GM23338 (cell line): ENCODE measurements around the gene UBE2Q2. TPM values are rescaled to one million over a fixed set of nuclear protein-coding genes. Genes with fewer than 3 reads are reported as not detected.

ENCODE experiments used
- ATAC-seq: fragments of 200-7000 bp; cut with Tn5 transposase; 3 replicates; pipeline ENCODE4 v1.9.1; 2020
- DNase-seq: peaks from one replicate; pipeline ENCODE4 v3.0.0-alpha.2; 2015; ENCODE audit warnings: low spot score
- H2AFZ ChIP-seq: fragments of 200-600 bp; sonication (generic); 2 replicates; pipeline ENCODE4 v1.8.0; 2016; ENCODE audit warnings: antibody characterized with exemption, mild to moderate bottlenecking, moderate library complexity
- H3F3A ChIP-seq: fragments of 200-600 bp; sonication (generic); replicated peaks from 2 replicates; pipeline ENCODE4 v1.8.0; 2017; ENCODE audit warnings: antibody characterized with exemption, mixed run types, low read depth
- H3K27ac ChIP-seq: fragments of 200-600 bp; sonication (generic); 2 replicates; pipeline ENCODE4 v1.6.1; 2016; ENCODE audit warnings: low read depth
- H3K27me3 ChIP-seq: fragments of 200-600 bp; sonication (generic); 2 replicates; pipeline ENCODE4 v1.8.0; 2016; ENCODE audit warnings: mild to moderate bottlenecking, mixed run types, moderate library complexity; ENCODE audit not compliant: insufficient read depth
- H3K36me3 ChIP-seq: fragments of 200-600 bp; sonication (generic); 2 replicates; pipeline ENCODE4 v1.8.0; 2016; ENCODE audit warnings: mild to moderate bottlenecking; ENCODE audit not compliant: insufficient read depth
- H3K4me1 ChIP-seq: fragments of 200-600 bp; sonication (generic); 2 replicates; pipeline ENCODE4 v1.8.0; 2016; ENCODE audit warnings: mild to moderate bottlenecking, moderate library complexity; ENCODE audit not compliant: insufficient read depth
- H3K4me2 ChIP-seq: fragments of 200-600 bp; sonication (generic); 2 replicates; pipeline ENCODE4 v1.7.1; 2017; ENCODE audit warnings: mixed run types
- H3K4me3 ChIP-seq: fragments of 200-600 bp; sonication (generic); 2 replicates; pipeline ENCODE4 v1.6.1; 2016; ENCODE audit warnings: mixed run types
- H3K79me2 ChIP-seq: fragments of 200-600 bp; sonication (generic); replicated peaks from 2 replicates; pipeline ENCODE4 v1.8.0; 2017; ENCODE audit warnings: mild to moderate bottlenecking; ENCODE audit not compliant: insufficient read depth
- H3K9me2 ChIP-seq: fragments of 200-600 bp; sonication (generic); 2 replicates; pipeline ENCODE4 v1.8.0; 2017; ENCODE audit not compliant: insufficient read depth
- H4K20me1 ChIP-seq: fragments of 200-600 bp; sonication (generic); replicated peaks from 2 replicates; pipeline ENCODE4 v1.8.0; 2017; ENCODE audit warnings: mild to moderate bottlenecking; ENCODE audit not compliant: insufficient read depth
- H3K27ac Mint-ChIP-seq: 2 replicates; pipeline ENCODE4 v1.8.0; 2020; ENCODE audit warnings: inconsistent platforms, mild to moderate bottlenecking, moderate library complexity, mixed read lengths
- H3K27me3 Mint-ChIP-seq: 3 replicates; pipeline ENCODE4 v1.8.0; 2022; ENCODE audit warnings: low read depth, mild to moderate bottlenecking, moderate library complexity, mixed read lengths, inconsistent platforms; ENCODE audit not compliant: insufficient read depth, poor library complexity
- H3K36me3 Mint-ChIP-seq: 3 replicates; pipeline ENCODE4 v1.8.0; 2021; ENCODE audit warnings: low read depth, mild to moderate bottlenecking, inconsistent platforms, moderate library complexity, mixed read lengths
- H3K4me1 Mint-ChIP-seq: 3 replicates; pipeline ENCODE4 v1.8.0; 2020; ENCODE audit warnings: mild to moderate bottlenecking, inconsistent platforms, mixed read lengths
- H3K4me3 Mint-ChIP-seq: 3 replicates; pipeline ENCODE4 v1.8.0; 2021; ENCODE audit warnings: moderate library complexity, mild to moderate bottlenecking, inconsistent platforms, mixed read lengths
- H3K9me3 Mint-ChIP-seq: 3 replicates; pipeline ENCODE4 v1.8.0; 2020; ENCODE audit warnings: moderate library complexity, mild to moderate bottlenecking, inconsistent platforms, mixed read lengths
- CREB1 ChIP-seq: fragments of 250-450 bp; sonication (Bioruptor Pico); IDR thresholded peaks from 2 replicates; pipeline ENCODE4 v1.5.0; 2020; ENCODE audit warnings: low read depth, mild to moderate bottlenecking, moderate library complexity
- EZH2 ChIP-seq: fragments of 200-600 bp; sonication (generic); IDR thresholded peaks from one replicate; pipeline ENCODE4 v1.8.0; 2017; ENCODE audit warnings: antibody characterized with exemption, mild to moderate bottlenecking, low read depth; ENCODE audit not compliant: unreplicated experiment
- EZH2phosphoT487 ChIP-seq: fragments of 200-600 bp; sonication (generic); IDR thresholded peaks from one replicate; pipeline ENCODE4 v1.8.1; 2018; ENCODE audit warnings: antibody characterized with exemption; ENCODE audit not compliant: unreplicated experiment
- JUNB ChIP-seq: IDR thresholded peaks from one replicate; pipeline ENCODE4 v1.6.1; 2016; ENCODE audit warnings: antibody characterized with exemption; ENCODE audit not compliant: unreplicated experiment
- NANOG ChIP-seq: IDR thresholded peaks from 2 replicates; pipeline ENCODE4 v1.6.1; 2016; ENCODE audit warnings: antibody characterized with exemption, borderline replicate concordance
- POLR2AphosphoS5 ChIP-seq: IDR thresholded peaks from 2 replicates; pipeline ENCODE4 v1.6.1; 2016; ENCODE audit warnings: antibody characterized with exemption, low read depth
- REST ChIP-seq: IDR thresholded peaks from one replicate; pipeline ENCODE4 v1.6.1; 2018; ENCODE audit warnings: antibody characterized with exemption; ENCODE audit not compliant: unreplicated experiment
- STAT1 ChIP-seq: IDR thresholded peaks from one replicate; pipeline ENCODE4 v1.6.1; 2016; ENCODE audit warnings: antibody characterized with exemption; ENCODE audit not compliant: unreplicated experiment
- ZNF114 ChIP-seq: fragments of 250-450 bp; sonication (Bioruptor Pico); IDR thresholded peaks from 2 replicates; pipeline ENCODE4 v1.5.0; 2020; ENCODE audit warnings: mild to moderate bottlenecking, moderate library complexity
- ZNF331 ChIP-seq: fragments of 250-450 bp; sonication (Bioruptor Pico); IDR thresholded peaks from 2 replicates; pipeline ENCODE4 v1.5.0; 2020; ENCODE audit warnings: low read depth, mild to moderate bottlenecking, moderate library complexity
- polyA plus RNA-seq: library from polyadenylated mRNA; unstranded; fragments of >200 nt; fragmentation: Nextera tagmentation; extraction: Ambion mirVana; gene quantifications from 2 replicates; pipeline ENCODE4 v1.2.1, GENCODE V29; 2016
- total RNA-seq: library from RNA; depleted of rRNA; stranded (reverse); fragments of >200 nt; shearing (Covaris generic); gene quantifications from 2 replicates; pipeline ENCODE4 v1.2.3, GENCODE V29; 2014
- TF ChIP-seq, protein P1 (sequence below), 2 experiments: fragments of 200-600 bp in 1 of 2; sonication (generic) in 1 of 2; conservative IDR thresholded peaks; 2 replicates each; pipeline versions ENCODE4 v1.5.1 to v1.6.1; 2016 to 2017; ENCODE audit warnings: antibody characterized with exemption in 2 of 2, low read depth in 2 of 2, mild to moderate bottlenecking in 2 of 2, moderate library complexity in 1 of 2

The UBE2Q2 gene
- total and polyA plus RNA-seq, 2 experiments from 2014 or later, result 23.7 to 29.3 TPM

DNA sequence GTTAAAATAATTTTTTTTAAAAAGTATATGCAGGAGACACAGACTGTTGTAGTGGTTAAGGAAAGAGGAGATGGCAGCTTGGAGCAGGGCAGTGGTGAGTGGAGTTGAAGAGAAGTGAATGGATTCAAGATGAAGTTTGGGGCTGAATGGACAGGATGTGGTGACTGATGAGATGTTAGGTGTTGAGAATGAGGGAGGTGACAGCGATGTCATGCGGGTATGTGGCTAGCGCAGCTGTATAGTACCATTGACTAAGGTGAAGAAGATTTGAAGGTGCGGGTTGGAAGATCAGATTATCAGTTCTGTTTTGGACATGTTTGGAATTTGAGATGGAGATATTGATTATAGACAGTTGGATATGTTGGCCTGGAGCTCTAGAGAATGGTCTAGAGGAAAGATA is 80.5 kb downstream of the UBE2Q2 start:
- H3K79me2 ChIP-seq, result peaks cover 67% of the 10 kb centered on the region
- no peak overlapping the region for H3K4me2 ChIP-seq
- H3K27me3 ChIP-seq, result no peaks in the 10 kb centered on the region
- no peak for TF ChIP-seq EZH2phosphoT487
- no peak for TF ChIP-seq REST
- TF ChIP-seq ZNF114 (CRISPR knock-in tag), result no peak
- no peak for TF ChIP-seq EZH2
- TF ChIP-seq CREB1, result no peak
- TF ChIP-seq ZNF331, result no peak
- no peak overlapping the region for H2AFZ ChIP-seq
- H3K27ac ChIP-seq, result no peak overlapping the region
- peaks cover 26% of the 10 kb centered on the region for H3K4me1 ChIP-seq
- Mint-ChIP-seq H3K27me3 (no peaks in the 10 kb centered on the region), H3K4me3 (no peak overlapping the region), H3K9me3 (no peaks in the 10 kb centered on the region), H3K36me3 (peaks cover 29% of the 10 kb centered on the region), H3K4me1 (peaks cover 37% of the 10 kb centered on the region), H3K27ac (no peak overlapping the region)
- H3K4me3 ChIP-seq, result no peak overlapping the region
- H3K36me3 ChIP-seq, result peaks cover 4% of the 10 kb centered on the region; the same call in 1 of the 2 replicates
- no peaks in the 10 kb centered on the region for H3K9me2 ChIP-seq
- DNase-seq (no peak), ATAC-seq (no peak)
- no peaks in the 10 kb centered on the region; the same call in 1 of the 2 replicates for H3F3A ChIP-seq
- H4K20me1 ChIP-seq, result peaks cover 33% of the 10 kb centered on the region

- Histone ChIP-seq H3K4me1 (peaks cover 26% of the 10 kb centered on the region), H3K9me2 (no peaks in the 10 kb centered on the region), H3K27ac (no peak overlapping the region), H3K36me3 (peaks cover 5% of the 10 kb centered on the region; the same call in 1 of the 2 replicates), H3K4me3 (no peak overlapping the region), H3K79me2 (peaks cover 62% of the 10 kb centered on the region), H3F3A (no peaks in the 10 kb centered on the region; the same call in 1 of the 2 replicates), H4K20me1 (peaks cover 29% of the 10 kb centered on the region), H3K4me2 (no peak overlapping the region), H2AFZ (no peak overlapping the region), H3K27me3 (no peaks in the 10 kb centered on the region)
- DNase-seq, result no peak
- Mint-ChIP-seq H3K36me3 (peaks cover 26% of the 10 kb centered on the region), H3K4me1 (peaks cover 41% of the 10 kb centered on the region), H3K27me3 (no peaks in the 10 kb centered on the region), H3K4me3 (no peak overlapping the region), H3K9me3 (no peaks in the 10 kb centered on the region), H3K27ac (no peak overlapping the region)
- no peak for ATAC-seq
- TF ChIP-seq NANOG (no peak), EZH2 (no peak), STAT1 (no peak), ZNF114 (CRISPR knock-in tag) (no peak), JUNB (no peak), CREB1 (no peak), POLR2AphosphoS5 (no peak), ZNF331 (no peak)
- TF ChIP-seq, protein P1, sequence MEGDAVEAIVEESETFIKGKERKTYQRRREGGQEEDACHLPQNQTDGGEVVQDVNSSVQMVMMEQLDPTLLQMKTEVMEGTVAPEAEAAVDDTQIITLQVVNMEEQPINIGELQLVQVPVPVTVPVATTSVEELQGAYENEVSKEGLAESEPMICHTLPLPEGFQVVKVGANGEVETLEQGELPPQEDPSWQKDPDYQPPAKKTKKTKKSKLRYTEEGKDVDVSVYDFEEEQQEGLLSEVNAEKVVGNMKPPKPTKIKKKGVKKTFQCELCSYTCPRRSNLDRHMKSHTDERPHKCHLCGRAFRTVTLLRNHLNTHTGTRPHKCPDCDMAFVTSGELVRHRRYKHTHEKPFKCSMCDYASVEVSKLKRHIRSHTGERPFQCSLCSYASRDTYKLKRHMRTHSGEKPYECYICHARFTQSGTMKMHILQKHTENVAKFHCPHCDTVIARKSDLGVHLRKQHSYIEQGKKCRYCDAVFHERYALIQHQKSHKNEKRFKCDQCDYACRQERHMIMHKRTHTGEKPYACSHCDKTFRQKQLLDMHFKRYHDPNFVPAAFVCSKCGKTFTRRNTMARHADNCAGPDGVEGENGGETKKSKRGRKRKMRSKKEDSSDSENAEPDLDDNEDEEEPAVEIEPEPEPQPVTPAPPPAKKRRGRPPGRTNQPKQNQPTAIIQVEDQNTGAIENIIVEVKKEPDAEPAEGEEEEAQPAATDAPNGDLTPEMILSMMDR (conservative IDR thresholded peaks at IDR 0.05; ENCODE audit: low read depth in 2 of 2), result no peak
These were observed 81.3 kb downstream of the UBE2Q2 start for GRCh38 chr15:75924576-75924975.
